HepG2 (cell line): Measurements from ENCODE around the gene SIRPA. TPM values are rescaled to one million over a fixed set of nuclear protein-coding genes. Genes with fewer than 3 reads are reported as not detected.
A peak's percentile ranks its signal among the peaks of the same experiment; 100 is the strongest.

Experiments
- CBX1 ChIP-seq: IDR thresholded peaks from one replicate; pipeline ENCODE4 v1.6.1; 2016; ENCODE audit warnings: antibody characterized with exemption, low read depth
- CREBL2 ChIP-seq: sonication (generic); formaldehyde crosslinking; IDR thresholded peaks from 2 replicates; pipeline ENCODE4 v1.8.1; 2023; ENCODE audit warnings: missing genetic modification reagents, mild to moderate bottlenecking, borderline replicate concordance
- MEIS2 ChIP-seq: sonication (generic); formaldehyde crosslinking; IDR thresholded peaks from 2 replicates; pipeline ENCODE4 v1.9.0; 2021; ENCODE audit warnings: mild to moderate bottlenecking, missing genetic modification reagents
- PBX2 ChIP-seq: IDR thresholded peaks from 2 replicates; pipeline ENCODE4 v1.6.1; 2016; ENCODE audit warnings: control low read depth
- ZBTB39 ChIP-seq: sonication (generic); formaldehyde crosslinking; IDR thresholded peaks from 2 replicates; pipeline ENCODE4 v1.5.0; 2020; ENCODE audit warnings: missing genetic modification reagents
- ZNF12 ChIP-seq: sonication (generic); formaldehyde crosslinking; IDR thresholded peaks from 2 replicates; pipeline ENCODE4 v1.5.0; 2020; ENCODE audit warnings: missing genetic modification reagents
- ZNF512B ChIP-seq: sonication (generic); formaldehyde crosslinking; IDR thresholded peaks from 2 replicates; pipeline ENCODE4 v1.5.1; 2020; ENCODE audit warnings: missing genetic modification reagents, mild to moderate bottlenecking, borderline replicate concordance
- ZNF609 ChIP-seq: sonication (generic); formaldehyde crosslinking; IDR thresholded peaks from 2 replicates; pipeline ENCODE4 v1.4.0; 2020; ENCODE audit warnings: mild to moderate bottlenecking, missing genetic modification reagents, borderline replicate concordance
- polyA plus RNA-seq, 8 experiments: library from polyadenylated mRNA; depleted of rRNA in 3 of 8; stranded (reverse) in 7 of 8; unstranded in 1 of 8; fragments of >200 nt; fragmentation: Illumina TruSeq in 4 of 8; extraction: Trizol in 4 of 8; gene quantifications; 2 replicates each; pipeline versions ENCODE4 v1.2.1 to v1.2.3, GENCODE V29; 2011 to 2016; ENCODE audit warnings: low read depth in 4 of 8, missing spikeins in 1 of 8, mixed read lengths in 1 of 8; ENCODE audit not compliant: insufficient read depth in 1 of 8
- total RNA-seq, 5 experiments: library from RNA; depleted of rRNA; stranded (reverse); fragments of >200 nt; fragmentation: Illumina TruSeq; extraction: Trizol; gene quantifications; 2 replicates each; pipeline ENCODE4 v1.2.3, GENCODE V29; 2016; ENCODE audit warnings: low read depth in 1 of 5
- TF ChIP-seq, protein P1 (sequence below): sonication (generic); formaldehyde crosslinking; IDR thresholded peaks from 2 replicates; pipeline ENCODE4 v1.4.0; 2020; ENCODE audit warnings: missing genetic modification reagents, mild to moderate bottlenecking, borderline replicate concordance
- TF ChIP-seq, protein P2 (sequence below): sonication (generic); formaldehyde crosslinking; IDR thresholded peaks from 2 replicates; pipeline ENCODE4 v1.4.0; 2020; ENCODE audit warnings: missing genetic modification reagents

The SIRPA gene
- total and polyA plus RNA-seq, 2 of the 13 experiments (the other 11 are each of a cell fraction or from before 2014, with no cell fraction given): 7.2 to 17.6 TPM

GRCh38 chr20:1874450-1875182 is 20.6 kb upstream of the SIRPA start (continued):
- TF ChIP-seq ZBTB39 (CRISPR knock-in tag): no peak
- TF ChIP-seq, protein P1, sequence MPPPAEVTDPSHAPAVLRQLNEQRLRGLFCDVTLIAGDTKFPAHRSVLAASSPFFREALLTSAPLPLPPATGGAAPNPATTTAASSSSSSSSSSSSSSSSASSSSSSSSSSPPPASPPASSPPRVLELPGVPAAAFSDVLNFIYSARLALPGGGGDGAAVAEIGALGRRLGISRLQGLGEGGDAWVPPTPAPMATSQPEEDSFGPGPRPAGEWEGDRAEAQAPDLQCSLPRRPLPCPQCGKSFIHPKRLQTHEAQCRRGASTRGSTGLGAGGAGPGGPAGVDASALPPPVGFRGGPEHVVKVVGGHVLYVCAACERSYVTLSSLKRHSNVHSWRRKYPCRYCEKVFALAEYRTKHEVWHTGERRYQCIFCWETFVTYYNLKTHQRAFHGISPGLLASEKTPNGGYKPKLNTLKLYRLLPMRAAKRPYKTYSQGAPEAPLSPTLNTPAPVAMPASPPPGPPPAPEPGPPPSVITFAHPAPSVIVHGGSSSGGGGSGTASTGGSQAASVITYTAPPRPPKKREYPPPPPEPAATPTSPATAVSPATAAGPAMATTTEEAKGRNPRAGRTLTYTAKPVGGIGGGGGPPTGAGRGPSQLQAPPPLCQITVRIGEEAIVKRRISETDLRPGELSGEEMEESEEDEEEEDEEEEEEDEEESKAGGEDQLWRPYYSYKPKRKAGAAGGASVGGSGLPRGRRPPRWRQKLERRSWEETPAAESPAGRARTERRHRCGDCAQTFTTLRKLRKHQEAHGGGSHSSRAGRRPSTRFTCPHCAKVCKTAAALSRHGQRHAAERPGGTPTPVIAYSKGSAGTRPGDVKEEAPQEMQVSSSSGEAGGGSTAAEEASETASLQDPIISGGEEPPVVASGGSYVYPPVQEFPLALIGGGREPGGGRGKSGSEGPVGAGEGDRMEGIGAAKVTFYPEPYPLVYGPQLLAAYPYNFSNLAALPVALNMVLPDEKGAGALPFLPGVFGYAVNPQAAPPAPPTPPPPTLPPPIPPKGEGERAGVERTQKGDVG (CRISPR knock-in tag): no peak
- peak; percentile 64 for TF ChIP-seq CBX1
- no peak; the same call in 1 of the 2 replicates for TF ChIP-seq ZNF12
- TF ChIP-seq ZNF512B (CRISPR knock-in tag): no peak
- no peak for TF ChIP-seq PBX2 (CRISPR knock-in tag)
- TF ChIP-seq CREBL2 (CRISPR knock-in tag): no peak
- TF ChIP-seq MEIS2: no peak
- no peak for TF ChIP-seq ZNF609 (CRISPR knock-in tag)
- TF ChIP-seq, protein P2, sequence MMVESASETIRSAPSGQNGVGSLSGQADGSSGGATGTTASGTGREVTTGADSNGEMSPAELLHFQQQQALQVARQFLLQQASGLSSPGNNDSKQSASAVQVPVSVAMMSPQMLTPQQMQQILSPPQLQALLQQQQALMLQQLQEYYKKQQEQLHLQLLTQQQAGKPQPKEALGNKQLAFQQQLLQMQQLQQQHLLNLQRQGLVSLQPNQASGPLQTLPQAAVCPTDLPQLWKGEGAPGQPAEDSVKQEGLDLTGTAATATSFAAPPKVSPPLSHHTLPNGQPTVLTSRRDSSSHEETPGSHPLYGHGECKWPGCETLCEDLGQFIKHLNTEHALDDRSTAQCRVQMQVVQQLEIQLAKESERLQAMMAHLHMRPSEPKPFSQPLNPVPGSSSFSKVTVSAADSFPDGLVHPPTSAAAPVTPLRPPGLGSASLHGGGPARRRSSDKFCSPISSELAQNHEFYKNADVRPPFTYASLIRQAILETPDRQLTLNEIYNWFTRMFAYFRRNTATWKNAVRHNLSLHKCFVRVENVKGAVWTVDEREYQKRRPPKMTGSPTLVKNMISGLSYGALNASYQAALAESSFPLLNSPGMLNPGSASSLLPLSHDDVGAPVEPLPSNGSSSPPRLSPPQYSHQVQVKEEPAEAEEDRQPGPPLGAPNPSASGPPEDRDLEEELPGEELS (CRISPR knock-in tag): peak; percentile 50; the same call in 1 of the 2 replicates
